DND-41 (cell line): ENCODE measurements around the gene SLC44A2.

Experiments
- ATAC-seq: fragments of 200-7000 bp; cut with Tn5 transposase; 3 replicates; pipeline ENCODE4 v1.9.1; 2021; ENCODE audit warnings: low read depth; ENCODE audit not compliant: insufficient read depth
- DNase-seq: peaks from one replicate; pipeline ENCODE4 v3.0.0-alpha.2; 2020
- H2AFZ ChIP-seq: 2 replicates; pipeline ENCODE4 v1.6.0; 2012; ENCODE audit warnings: low read depth, low read length
- H3K27ac ChIP-seq: 2 replicates; pipeline ENCODE4 v1.5.1; 2012; ENCODE audit warnings: low read length, inconsistent platforms
- H3K27me3 ChIP-seq: fragments of 200-600 bp; sonication (generic); 2 replicates; pipeline ENCODE4 v1.6.0; 2012; ENCODE audit warnings: low read length, mild to moderate bottlenecking, inconsistent platforms; ENCODE audit not compliant: insufficient read depth, poor library complexity
- H3K36me3 ChIP-seq: 2 replicates; pipeline ENCODE4 v1.5.1; 2012; ENCODE audit warnings: low read length, inconsistent platforms; ENCODE audit not compliant: insufficient read depth
- H3K4me1 ChIP-seq: 2 replicates; pipeline ENCODE4 v1.5.1; 2012; ENCODE audit warnings: mild to moderate bottlenecking, low read length; ENCODE audit not compliant: insufficient read depth
- H3K4me2 ChIP-seq: 2 replicates; pipeline ENCODE4 v1.6.0; 2012; ENCODE audit warnings: mild to moderate bottlenecking, moderate library complexity, low read length, inconsistent platforms; ENCODE audit not compliant: insufficient read depth
- H3K4me3 ChIP-seq, 2 experiments: fragments of 200-600 bp in 1 of 2; shearing (Covaris generic) in 1 of 2; 2 replicates each; pipeline ENCODE4 v1.5.1; 2012 to 2016; ENCODE audit warnings: inconsistent platforms in 2 of 2, low read length in 2 of 2, mild to moderate bottlenecking in 2 of 2, low read depth in 1 of 2, moderate library complexity in 1 of 2
- H3K79me2 ChIP-seq: 2 replicates; pipeline ENCODE4 v1.6.0; 2012; ENCODE audit warnings: low read length, inconsistent platforms; ENCODE audit not compliant: insufficient read depth
- H3K9ac ChIP-seq: 2 replicates; pipeline ENCODE4 v1.6.0; 2012; ENCODE audit warnings: low read depth, mild to moderate bottlenecking, inconsistent platforms, low read length, moderate library complexity
- H3K9me3 ChIP-seq: 2 replicates; pipeline ENCODE4 v1.5.1; 2012; ENCODE audit warnings: low read length, moderate library complexity, mild to moderate bottlenecking, inconsistent platforms; ENCODE audit not compliant: insufficient read depth, severe bottlenecking
- H4K20me1 ChIP-seq: 2 replicates; pipeline ENCODE4 v1.6.0; 2012; ENCODE audit warnings: low read length; ENCODE audit not compliant: insufficient read depth
- CTCF ChIP-seq: IDR thresholded peaks from 2 replicates; pipeline ENCODE4 v1.5.1; 2012; ENCODE audit warnings: borderline replicate concordance, low read length, moderate library complexity, mild to moderate bottlenecking; ENCODE audit not compliant: poor library complexity, severe bottlenecking; ENCODE audit errors: extremely low read depth
- EZH2 ChIP-seq: IDR thresholded peaks from 3 replicates; pipeline ENCODE4 v1.6.1; 2012; ENCODE audit warnings: borderline replicate concordance, low read depth, mild to moderate bottlenecking, moderate library complexity, low read length, inconsistent platforms; ENCODE audit not compliant: severe bottlenecking

SLC44A2 gene

GRCh38 chr19:10690341-10690781 lies 65.0 kb downstream of the SLC44A2 start:
- H3K79me2 ChIP-seq: peaks cover 32% of the 10 kb centered on the region
- H4K20me1 ChIP-seq: peaks cover 93% of the 10 kb centered on the region
- no peaks in the 10 kb centered on the region for H3K9me3 ChIP-seq
- no peak overlapping the region for H3K4me3 ChIP-seq
- H3K4me1 ChIP-seq: peaks cover 1% of the 10 kb centered on the region
- H3K27me3 ChIP-seq: no peaks in the 10 kb centered on the region
- H3K36me3 ChIP-seq: peaks cover 75% of the 10 kb centered on the region
- TF ChIP-seq EZH2 (no peak), CTCF (no peak)
- no peak overlapping the region for H3K27ac ChIP-seq
- no peak overlapping the region for H2AFZ ChIP-seq
- no peak overlapping the region for H3K4me2 ChIP-seq
- H3K9ac ChIP-seq: no peak overlapping the region
- ATAC-seq (no peak), DNase-seq (no peak)

- ATAC-seq (no peak), DNase-seq (no peak)
- peaks cover 91% of the 10 kb centered on the region for H4K20me1 ChIP-seq
- H3K79me2 ChIP-seq: peaks cover 24% of the 10 kb centered on the region
- H3K9ac ChIP-seq: no peak overlapping the region
- H3K4me2 ChIP-seq: no peak overlapping the region
- H3K4me3 ChIP-seq: no peak overlapping the region
- no peaks in the 10 kb centered on the region for H3K9me3 ChIP-seq
- TF ChIP-seq EZH2: no peak
- TF ChIP-seq CTCF: no peak
- H3K27me3 ChIP-seq: no peaks in the 10 kb centered on the region
- peaks cover 65% of the 10 kb centered on the region for H3K36me3 ChIP-seq
- peaks cover 9% of the 10 kb centered on the region for H3K4me1 ChIP-seq
- H2AFZ ChIP-seq: no peak overlapping the region
- no peak overlapping the region for H3K27ac ChIP-seq
These were observed 66.0 kb downstream of the SLC44A2 start for GRCh38 chr19:10691178-10691881.

- DNase-seq (no peak), ATAC-seq (no peak)
- peaks cover 9% of the 10 kb centered on the region for H3K4me1 ChIP-seq
- H3K36me3 ChIP-seq: peaks cover 59% of the 10 kb centered on the region
- TF ChIP-seq CTCF: no peak
- no peak for TF ChIP-seq EZH2
- H3K4me3 ChIP-seq: no peak overlapping the region
- no peak overlapping the region for H3K4me2 ChIP-seq
- peaks cover 19% of the 10 kb centered on the region for H3K79me2 ChIP-seq
- peaks cover 90% of the 10 kb centered on the region for H4K20me1 ChIP-seq
- H3K9ac ChIP-seq: no peak overlapping the region
- H2AFZ ChIP-seq: no peak overlapping the region
- no peak overlapping the region for H3K27ac ChIP-seq
- H3K9me3 ChIP-seq: no peaks in the 10 kb centered on the region
- no peaks in the 10 kb centered on the region for H3K27me3 ChIP-seq
These were observed 66.5 kb downstream of the SLC44A2 start for GRCh38 chr19:10691883-10692282.
